Sigmoid colon (tissue), 4 donors: ENCODE measurements around the gene REX1BD.

Experiments
- CTCF ChIP-seq, 4 experiments: fragments of 450-650 bp in 3 of 4; fragments of 200-600 bp in 1 of 4; IDR thresholded peaks; one replicate each; pipeline ENCODE4 v1.5.1; 2016 to 2019; ENCODE audit warnings: antibody characterized with exemption in 4 of 4, mild to moderate bottlenecking in 3 of 4, moderate library complexity in 2 of 4
- EP300 ChIP-seq, 4 donors: sonication (generic); formaldehyde crosslinking; IDR thresholded peaks; one replicate each; pipeline ENCODE4 v1.6.1; 2017; ENCODE audit warnings: antibody characterized with exemption in 4 of 4
- POLR2A ChIP-seq, 2 donors: fragments of 450-650 bp; IDR thresholded peaks; one replicate each; pipeline ENCODE4 v1.6.1; 2016; ENCODE audit warnings: antibody characterized with exemption in 2 of 2, mild to moderate bottlenecking in 2 of 2, moderate library complexity in 2 of 2
- POLR2AphosphoS5 ChIP-seq, 4 donors: sonication (generic); formaldehyde crosslinking; IDR thresholded peaks; one replicate each; pipeline ENCODE4 v1.6.1; 2017; ENCODE audit warnings: antibody characterized with exemption in 4 of 4

DNA sequence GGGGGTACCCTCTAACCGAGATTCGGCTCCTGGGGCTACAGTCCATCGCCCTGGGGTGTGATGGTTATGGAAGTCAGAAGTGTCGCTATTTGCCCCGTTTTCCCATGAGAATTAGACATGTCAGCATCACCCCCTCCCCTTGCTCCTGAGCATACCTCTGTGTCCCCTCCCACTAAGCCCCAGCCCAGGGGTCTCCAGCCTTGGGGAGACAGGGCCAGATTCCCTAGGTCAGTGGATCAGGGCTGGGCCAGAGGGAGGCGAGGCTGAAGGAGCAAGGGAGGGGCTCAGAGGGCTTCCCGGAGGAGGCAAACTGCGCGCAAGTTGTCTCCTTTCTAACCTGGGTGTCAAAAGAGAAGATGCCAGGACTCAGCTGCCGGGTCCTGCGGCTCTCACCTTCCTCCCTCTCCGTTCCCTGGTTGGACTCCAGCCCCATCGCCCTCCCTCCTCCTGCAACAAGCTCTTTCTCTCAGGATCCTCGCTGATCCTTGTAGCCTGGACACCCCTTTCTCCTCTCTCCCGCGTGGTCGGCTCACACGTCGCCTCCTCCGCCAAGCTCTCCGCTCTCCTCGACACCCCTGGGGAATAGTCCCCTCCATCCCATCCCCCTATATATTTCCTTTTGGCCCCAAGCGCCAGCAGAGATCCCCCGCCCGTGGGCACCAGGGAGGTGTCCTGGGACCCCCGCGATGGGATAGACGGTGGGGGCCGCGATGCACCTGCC, 23.6 kb downstream of the REX1BD start:
- no peak for TF ChIP-seq CTCF (IDR thresholded peaks at IDR 0.05)
- no peak for TF ChIP-seq POLR2AphosphoS5 (IDR thresholded peaks at IDR 0.05)
- no peak for TF ChIP-seq EP300 (IDR thresholded peaks at IDR 0.05)
- no peak for TF ChIP-seq POLR2A (IDR thresholded peaks at IDR 0.05)
